Esophagus mucosa (tissue), 1 donor: ENCODE results near the gene S1PR3. TPM values are rescaled to one million over a fixed set of nuclear protein-coding genes. Genes with fewer than 3 reads are reported as not detected.

Source experiments
- ATAC-seq: fragments of 200-7000 bp; cut with Tn5 transposase; one replicate; pipeline ENCODE4 v1.9.1; 2020
- total RNA-seq: library from RNA; stranded (reverse); gene quantifications from one replicate; pipeline ENCODE4 v1.2.4, GENCODE V29; 2023
- donor health status: DM: yes; HTN: yes; CAD: no.

Gene S1PR3
- total RNA-seq, 1 donor from 2014 or later = 2.2 TPM

- no peak for ATAC-seq
These were observed 2.1 kb downstream of the S1PR3 start for GRCh38 chr9:88993327-88993726.

- ATAC-seq = no peak
These were observed 2.7 kb downstream of the S1PR3 start for GRCh38 chr9:88993871-88994460.

GRCh38 chr9:88994469-88995199 is 3.4 kb downstream of the S1PR3 start:
- ATAC-seq = no peak

GRCh38 chr9:88995200-88995577 is 3.9 kb downstream of the S1PR3 start:
- ATAC-seq = no peak

GRCh38 chr9:88995627-88996026 is 4.4 kb downstream of the S1PR3 start:
- ATAC-seq = no peak

- no peak for ATAC-seq
These were observed 5.0 kb downstream of the S1PR3 start for GRCh38 chr9:88996046-88996920.

- no peak for ATAC-seq
These were observed 5.6 kb downstream of the S1PR3 start for GRCh38 chr9:88996921-88997235.

- no peak for ATAC-seq
These were observed 6.4 kb downstream of the S1PR3 start for GRCh38 chr9:88997646-88998045.

GRCh38 chr9:88998503-88998902 is 7.2 kb downstream of the S1PR3 start:
- ATAC-seq = no peak

- peak; percentile 11 for ATAC-seq
These were observed 7.6 kb downstream of the S1PR3 start for GRCh38 chr9:88998911-88999310.

GRCh38 chr9:89000371-89000781 is 9.1 kb downstream of the S1PR3 start:
- ATAC-seq = no peak

GRCh38 chr9:89000973-89001916 is 10.0 kb downstream of the S1PR3 start:
- ATAC-seq = peak; percentile 63

GRCh38 chr9:89001917-89002540 is 10.8 kb downstream of the S1PR3 start:
- no peak for ATAC-seq

- ATAC-seq = no peak
These were observed 11.7 kb downstream of the S1PR3 start for GRCh38 chr9:89002987-89003386.

GRCh38 chr9:89005323-89005722 is 14.1 kb downstream of the S1PR3 start:
- ATAC-seq = no peak

- no peak for ATAC-seq
These were observed 15.0 kb downstream of the S1PR3 start for GRCh38 chr9:89006267-89006666.

GRCh38 chr9:89006996-89007967 is 16.0 kb downstream of the S1PR3 start:
- ATAC-seq = no peak

- ATAC-seq = no peak
These were observed 16.9 kb downstream of the S1PR3 start for GRCh38 chr9:89008055-89008743.

- ATAC-seq = no peak
These were observed 17.7 kb downstream of the S1PR3 start for GRCh38 chr9:89008744-89009545.

- no peak for ATAC-seq
These were observed 18.2 kb downstream of the S1PR3 start for GRCh38 chr9:89009546-89009840.
